ENCODE measurements around the gene KIAA0232. TPM values are rescaled to one million over a fixed set of nuclear protein-coding genes. Genes with fewer than 3 reads are reported as not detected.

KIAA0232 gene
- total RNA-seq, 2 donors from 2014 or later: 16.1 to 16.7 TPM

DNA sequence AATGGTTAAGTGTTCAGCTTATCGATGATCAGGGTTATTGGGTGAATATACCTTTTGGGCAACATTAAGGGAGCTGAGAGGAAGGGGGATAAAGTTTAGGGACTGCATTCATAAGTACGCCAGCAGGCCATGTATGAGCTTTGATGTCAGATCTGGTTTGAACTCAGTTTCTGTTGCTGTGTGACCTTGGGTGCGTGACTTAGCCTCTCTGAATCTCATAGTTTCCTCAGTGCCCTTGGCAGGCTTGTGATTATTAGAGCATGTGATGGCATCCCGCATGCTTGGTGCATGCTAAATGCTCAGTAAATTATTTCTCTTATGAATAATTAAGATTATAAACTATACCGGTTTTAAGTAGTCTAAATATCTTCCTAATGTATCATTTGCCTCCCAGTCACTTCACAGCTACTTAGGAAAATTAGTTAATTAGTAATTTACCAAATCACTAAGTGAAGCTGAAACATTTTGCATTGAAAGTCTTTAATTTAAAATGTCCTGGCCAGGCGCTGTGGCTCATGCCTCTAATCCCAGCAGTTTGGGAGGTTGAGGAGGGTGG lies 130.9 kb downstream of the KIAA0232 start:
- Mint-ChIP-seq H3K36me3 (ENCODE audit: low read depth) (no peaks in the 10 kb centered on the region), H3K4me1 (peaks cover 63% of the 10 kb centered on the region), H3K27ac (peak overlapping the region; percentile 92), H3K27me3 (no peaks in the 10 kb centered on the region), H3K4me3 (no peak overlapping the region)
- DNase-seq (no peak), ATAC-seq (no peak)
- H3K9me3 ChIP-seq (ENCODE audit: control insufficient read depth, low read length, poor library complexity, severe bottlenecking): no peaks in the 10 kb centered on the region

DNA sequence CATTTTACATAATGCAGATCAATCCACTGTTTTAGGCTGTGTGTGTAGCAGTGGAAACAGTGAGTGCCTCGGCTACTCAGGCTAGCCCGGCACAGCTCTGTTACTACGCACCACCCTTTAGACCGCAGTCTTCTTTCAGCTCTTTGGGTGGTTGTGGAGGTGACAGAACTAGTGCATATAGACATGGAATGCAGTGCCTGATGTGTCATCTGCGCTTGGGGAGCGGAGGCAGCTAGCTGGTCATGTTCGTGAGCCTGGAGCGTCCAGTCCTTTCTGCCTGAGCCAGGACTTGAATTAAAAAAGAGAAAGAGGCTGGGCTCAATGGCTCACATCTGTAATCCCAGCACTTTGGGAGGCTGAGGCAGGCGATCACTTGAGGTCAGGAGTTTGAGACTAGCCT lies 131.9 kb downstream of the KIAA0232 start:
- Mint-ChIP-seq H3K4me1 (peaks cover 62% of the 10 kb centered on the region), H3K27ac (peak overlapping the region; percentile 77), H3K4me3 (peak overlapping the region; percentile 31), H3K27me3 (no peaks in the 10 kb centered on the region), H3K36me3 (ENCODE audit: low read depth) (no peaks in the 10 kb centered on the region)
- no peaks in the 10 kb centered on the region for H3K9me3 ChIP-seq (ENCODE audit: control insufficient read depth, low read length, poor library complexity, severe bottlenecking)
- no peak for ATAC-seq
- no peak for DNase-seq

DNA sequence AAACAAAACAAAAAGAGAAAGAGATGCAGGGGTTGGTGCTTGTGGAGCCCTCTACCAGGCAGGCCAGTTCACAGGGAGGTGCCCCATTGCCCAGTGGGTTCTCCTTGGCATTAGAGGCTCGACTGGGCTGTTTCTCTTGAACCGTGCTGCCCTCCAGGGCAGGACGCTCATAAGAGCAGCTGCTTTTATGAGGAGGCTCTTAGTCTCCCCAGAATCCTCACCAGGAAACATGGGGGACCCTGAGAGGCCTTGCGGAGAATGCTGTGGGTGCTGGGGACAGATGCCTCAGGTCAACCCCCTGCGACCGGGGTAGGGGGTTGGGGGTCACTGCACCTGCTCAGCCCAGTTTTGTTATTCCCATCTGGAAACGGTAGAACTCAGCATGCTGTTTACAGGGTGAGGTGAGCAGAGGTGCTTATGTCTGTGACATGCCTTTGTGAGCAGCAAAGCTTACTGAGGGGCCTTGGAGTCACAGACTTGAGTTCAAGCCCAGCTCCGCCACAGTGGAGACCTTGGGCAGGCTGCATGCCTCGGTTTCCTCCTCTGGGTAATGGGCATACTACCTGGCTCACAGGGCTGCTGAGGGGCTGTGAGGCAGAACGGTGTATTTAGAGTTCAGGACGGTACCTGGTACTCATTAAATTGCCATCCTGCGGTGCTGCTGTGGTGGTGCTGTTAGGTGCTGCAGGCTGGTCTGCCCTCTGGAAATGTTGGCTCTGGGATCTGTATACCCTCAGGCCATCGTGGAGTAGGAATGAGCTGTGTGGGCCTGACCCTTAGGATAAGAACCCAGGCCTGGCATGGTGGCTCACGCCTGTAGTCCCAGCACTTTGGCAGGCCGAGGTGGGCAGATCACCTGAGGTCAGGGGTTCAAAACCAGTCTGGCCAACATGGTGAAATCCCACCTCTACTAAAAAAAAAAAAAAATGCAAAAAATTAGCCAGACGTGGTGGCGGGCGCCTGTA lies 132.8 kb downstream of the KIAA0232 start:
- no peaks in the 10 kb centered on the region for H3K27me3 Mint-ChIP-seq
- DNase-seq (no peak), ATAC-seq (no peak)
- no peak overlapping the region for H3K4me3 Mint-ChIP-seq
- no peaks in the 10 kb centered on the region for H3K36me3 Mint-ChIP-seq (ENCODE audit: low read depth)
- peaks cover 68% of the 10 kb centered on the region for H3K4me1 Mint-ChIP-seq
- H3K27ac Mint-ChIP-seq: peak overlapping the region; percentile 77
- no peaks in the 10 kb centered on the region for H3K9me3 ChIP-seq (ENCODE audit: control insufficient read depth, low read length, poor library complexity, severe bottlenecking)

GRCh38 chr4:6916069-6916586 lies 133.6 kb downstream of the KIAA0232 start:
- H3K4me1 Mint-ChIP-seq: peaks cover 64% of the 10 kb centered on the region
- no peaks in the 10 kb centered on the region for H3K27me3 Mint-ChIP-seq
- no peaks in the 10 kb centered on the region for H3K36me3 Mint-ChIP-seq (ENCODE audit: low read depth)
- H3K27ac Mint-ChIP-seq: peak overlapping the region; percentile 98
- DNase-seq (no peak), ATAC-seq (no peak)
- no peaks in the 10 kb centered on the region for H3K9me3 ChIP-seq (ENCODE audit: control insufficient read depth, low read length, poor library complexity, severe bottlenecking)
- peak overlapping the region; percentile 87 for H3K4me3 Mint-ChIP-seq

DNA sequence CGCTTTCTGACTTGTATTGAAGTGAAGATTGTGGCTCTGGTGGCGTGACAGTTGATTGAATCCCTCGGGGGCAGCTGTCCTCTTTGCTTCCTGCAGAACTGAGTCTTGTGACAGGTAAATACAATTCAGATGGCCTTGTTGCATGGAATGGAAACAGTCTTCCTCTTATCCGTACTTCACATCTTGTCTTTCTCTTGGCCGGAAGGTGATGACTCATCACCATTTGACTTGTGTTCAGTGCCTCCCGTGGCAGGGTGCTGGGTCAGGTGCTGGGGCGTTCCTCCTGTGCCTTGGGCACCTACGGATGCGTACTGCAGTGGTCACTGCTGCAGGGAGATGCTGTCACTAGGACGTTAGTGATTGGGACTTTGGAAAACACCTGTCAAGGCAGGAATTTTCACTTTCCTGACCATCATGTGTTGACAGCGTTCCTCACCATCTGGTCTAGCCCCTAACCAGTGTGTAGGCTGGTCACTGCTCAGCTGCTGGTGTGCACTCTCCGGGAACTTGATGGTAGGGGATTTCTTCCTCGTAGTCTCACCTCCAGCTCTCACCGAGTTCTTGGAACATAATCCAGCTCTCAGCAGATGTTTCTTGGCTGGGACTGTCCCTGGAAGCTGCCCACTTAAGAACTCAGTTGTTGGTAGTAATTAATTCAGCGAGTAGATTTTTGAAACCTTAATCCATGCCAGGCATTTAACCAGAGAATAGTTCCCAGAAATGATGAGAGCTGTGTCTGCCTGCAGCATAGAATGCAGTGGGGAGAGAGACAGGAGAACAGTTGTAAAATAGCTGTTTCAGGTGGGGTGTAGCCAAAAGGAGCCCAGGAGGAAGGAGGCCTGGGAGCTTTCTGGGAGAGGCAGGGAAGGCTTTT lies 134.3 kb downstream of the KIAA0232 start:
- Mint-ChIP-seq H3K27ac (peak overlapping the region; percentile 98), H3K36me3 (ENCODE audit: low read depth) (no peaks in the 10 kb centered on the region), H3K4me3 (peak overlapping the region; percentile 87), H3K4me1 (peaks cover 59% of the 10 kb centered on the region), H3K27me3 (no peaks in the 10 kb centered on the region)
- DNase-seq (peak; percentile 28 to 58 (median 44)), ATAC-seq (peak; percentile 81)
- H3K9me3 ChIP-seq (ENCODE audit: control insufficient read depth, low read length, poor library complexity, severe bottlenecking): no peaks in the 10 kb centered on the region

GRCh38 chr4:6917461-6918271 lies 135.1 kb downstream of the KIAA0232 start:
- no peaks in the 10 kb centered on the region for H3K27me3 Mint-ChIP-seq
- ATAC-seq (peak; percentile 58), DNase-seq (peak in 1 of 3 donors; percentile 31)
- H3K36me3 Mint-ChIP-seq (ENCODE audit: low read depth): no peaks in the 10 kb centered on the region
- H3K9me3 ChIP-seq (ENCODE audit: control insufficient read depth, low read length, poor library complexity, severe bottlenecking): no peaks in the 10 kb centered on the region
- peak overlapping the region; percentile 87 for H3K4me3 Mint-ChIP-seq
- peak overlapping the region; percentile 98 for H3K27ac Mint-ChIP-seq
- peaks cover 62% of the 10 kb centered on the region for H3K4me1 Mint-ChIP-seq

DNA sequence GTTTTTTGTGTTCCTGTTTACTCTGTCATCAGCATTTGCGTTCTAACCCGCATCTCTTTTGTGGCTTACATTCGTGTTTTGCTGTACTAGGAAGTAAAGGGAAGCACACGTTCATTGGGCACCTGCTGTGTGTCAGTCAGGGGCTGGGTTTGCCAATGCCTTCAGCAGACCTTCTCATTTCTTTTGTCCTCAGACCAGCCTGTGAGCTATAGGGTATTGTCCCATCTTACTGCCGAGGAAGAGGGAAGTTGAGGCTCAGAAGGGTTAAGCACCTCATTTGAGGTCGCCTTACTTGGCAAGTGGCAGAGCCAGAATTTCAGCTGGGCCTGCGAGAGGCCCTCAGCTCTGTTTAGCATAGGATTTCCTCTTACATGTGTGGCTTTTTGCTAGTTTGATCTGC lies 135.8 kb downstream of the KIAA0232 start:
- H3K27ac Mint-ChIP-seq: peak overlapping the region; percentile 98
- H3K4me1 Mint-ChIP-seq: peaks cover 57% of the 10 kb centered on the region
- H3K4me3 Mint-ChIP-seq: peak overlapping the region; percentile 87
- ATAC-seq: peak; percentile 55
- no peak for DNase-seq
- no peaks in the 10 kb centered on the region for H3K9me3 ChIP-seq (ENCODE audit: control insufficient read depth, low read length, poor library complexity, severe bottlenecking)
- no peaks in the 10 kb centered on the region for H3K27me3 Mint-ChIP-seq
- no peaks in the 10 kb centered on the region for H3K36me3 Mint-ChIP-seq (ENCODE audit: low read depth)

GRCh38 chr4:6920171-6920570 lies 137.6 kb downstream of the KIAA0232 start:
- ATAC-seq (no peak), DNase-seq (no peak)
- H3K4me1 Mint-ChIP-seq: peaks cover 59% of the 10 kb centered on the region
- no peak overlapping the region for H3K4me3 Mint-ChIP-seq
- H3K27me3 Mint-ChIP-seq: no peaks in the 10 kb centered on the region
- H3K9me3 ChIP-seq (ENCODE audit: control insufficient read depth, low read length, poor library complexity, severe bottlenecking): no peaks in the 10 kb centered on the region
- no peaks in the 10 kb centered on the region for H3K36me3 Mint-ChIP-seq (ENCODE audit: low read depth)
- H3K27ac Mint-ChIP-seq: peak overlapping the region; percentile 94

DNA sequence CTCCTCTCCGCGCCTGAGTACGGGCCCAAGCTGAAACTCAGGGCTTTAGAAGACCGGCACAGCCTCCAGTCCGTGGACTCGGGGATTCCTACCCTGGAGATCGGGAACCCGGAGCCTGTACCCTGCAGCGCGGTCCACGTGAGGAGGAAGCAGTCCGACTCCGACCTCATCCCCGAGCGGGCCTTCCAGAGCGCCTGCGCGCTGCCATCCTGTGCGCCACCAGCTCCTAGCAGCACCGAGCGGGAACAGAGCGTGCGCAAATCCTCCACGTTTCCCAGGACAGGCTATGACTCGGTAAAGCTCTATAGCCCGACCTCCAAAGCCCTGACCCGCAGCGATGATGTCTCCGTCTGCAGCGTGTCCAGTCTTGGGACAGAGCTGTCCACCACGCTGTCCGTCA lies 141.0 kb downstream of the KIAA0232 start:
- no peaks in the 10 kb centered on the region for H3K27me3 Mint-ChIP-seq
- ATAC-seq (no peak), DNase-seq (no peak)
- H3K4me3 Mint-ChIP-seq: no peak overlapping the region
- H3K27ac Mint-ChIP-seq: no peak overlapping the region
- H3K36me3 Mint-ChIP-seq (ENCODE audit: low read depth): no peaks in the 10 kb centered on the region
- H3K9me3 ChIP-seq (ENCODE audit: control insufficient read depth, low read length, poor library complexity, severe bottlenecking): no peaks in the 10 kb centered on the region
- peaks cover 62% of the 10 kb centered on the region for H3K4me1 Mint-ChIP-seq

- DNase-seq (no peak), ATAC-seq (no peak)
- H3K36me3 Mint-ChIP-seq (ENCODE audit: low read depth): peaks cover 3% of the 10 kb centered on the region
- no peak overlapping the region for H3K4me3 Mint-ChIP-seq
- H3K27me3 Mint-ChIP-seq: no peaks in the 10 kb centered on the region
- no peaks in the 10 kb centered on the region for H3K9me3 ChIP-seq (ENCODE audit: control insufficient read depth, low read length, poor library complexity, severe bottlenecking)
- H3K27ac Mint-ChIP-seq: peak overlapping the region; percentile 94
- H3K4me1 Mint-ChIP-seq: peaks cover 66% of the 10 kb centered on the region
Observed at GRCh38 chr4:6924361-6924779, 141.8 kb downstream of the KIAA0232 start.

- no peak for DNase-seq
- H3K27me3 Mint-ChIP-seq: no peaks in the 10 kb centered on the region
- peaks cover 66% of the 10 kb centered on the region for H3K4me1 Mint-ChIP-seq
- no peaks in the 10 kb centered on the region for H3K9me3 ChIP-seq (ENCODE audit: control insufficient read depth, low read length, poor library complexity, severe bottlenecking)
- peak overlapping the region; percentile 84 for H3K4me3 Mint-ChIP-seq
- ATAC-seq: peak; percentile 54
- peak overlapping the region; percentile 94 for H3K27ac Mint-ChIP-seq
- H3K36me3 Mint-ChIP-seq (ENCODE audit: low read depth): peaks cover 3% of the 10 kb centered on the region
Observed at GRCh38 chr4:6925357-6925836, 142.9 kb downstream of the KIAA0232 start.

GRCh38 chr4:6926081-6926480 lies 143.6 kb downstream of the KIAA0232 start:
- no peak for ATAC-seq
- H3K27me3 Mint-ChIP-seq: no peaks in the 10 kb centered on the region
- DNase-seq: no peak
- no peaks in the 10 kb centered on the region for H3K9me3 ChIP-seq (ENCODE audit: control insufficient read depth, low read length, poor library complexity, severe bottlenecking)
- peaks cover 3% of the 10 kb centered on the region for H3K36me3 Mint-ChIP-seq (ENCODE audit: low read depth)
- peak overlapping the region; percentile 84 for H3K4me3 Mint-ChIP-seq
- H3K27ac Mint-ChIP-seq: peak overlapping the region; percentile 94
- H3K4me1 Mint-ChIP-seq: peaks cover 63% of the 10 kb centered on the region
